NCI-H345 (cell line): ENCODE results near the gene USP40.
A peak's percentile ranks its signal among the peaks of the same experiment; 100 is the strongest.

Experiments used
- DNase-seq: peaks from one replicate; lab custom pipeline; 2025; lab: John Stamatoyannopoulos, UW

USP40 gene

DNA sequence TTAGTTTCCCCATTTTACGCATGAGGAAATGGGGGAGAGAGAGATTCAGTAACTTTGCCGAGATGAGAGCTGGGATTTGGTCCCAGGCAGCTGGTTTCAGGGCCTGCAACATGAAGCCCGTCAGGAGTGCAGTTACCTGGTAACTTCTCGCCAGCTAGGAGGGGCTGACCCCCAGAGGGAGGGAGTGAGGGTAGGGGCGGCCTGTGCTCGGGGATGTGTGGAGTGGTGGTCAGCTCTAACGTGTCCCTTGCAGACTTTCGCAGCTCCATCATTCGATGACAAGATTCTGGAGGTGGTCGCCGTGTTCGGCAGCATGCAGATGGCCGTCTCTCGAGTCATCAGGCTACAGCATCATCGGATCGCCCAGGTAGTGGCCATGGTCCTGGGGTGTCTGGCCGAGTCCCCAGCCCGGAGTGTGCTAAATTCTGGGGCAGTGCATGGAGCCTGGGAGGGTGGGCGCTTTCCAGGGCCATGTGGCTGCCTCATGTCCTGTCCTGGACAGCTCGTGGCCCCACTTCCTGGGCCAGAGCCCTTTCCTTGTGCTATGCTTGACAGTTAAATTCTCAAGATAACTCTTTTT is 108.5 kb downstream of the USP40 start:
- DNase-seq: no peak

DNA sequence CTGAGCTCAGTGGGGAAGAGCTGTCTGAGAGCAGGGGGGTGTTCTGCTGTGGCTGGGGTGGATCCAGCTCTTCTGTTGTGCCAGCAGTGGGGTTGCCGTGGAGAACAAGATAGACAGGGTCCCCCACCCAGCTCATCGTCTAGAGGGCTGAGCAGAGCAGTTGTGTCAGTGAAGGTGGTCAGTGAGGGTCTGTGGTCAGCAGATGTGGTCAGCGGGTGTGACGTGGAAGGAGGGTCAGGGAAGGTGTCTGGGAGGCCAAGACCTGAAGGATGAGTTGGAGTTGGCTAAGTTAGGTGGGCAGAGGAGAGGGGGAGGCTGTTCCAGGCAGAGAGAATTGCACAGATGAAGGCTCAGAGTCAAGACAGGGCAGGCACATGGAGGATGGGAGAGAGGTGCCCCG is 109.2 kb downstream of the USP40 start:
- no peak for DNase-seq

DNA sequence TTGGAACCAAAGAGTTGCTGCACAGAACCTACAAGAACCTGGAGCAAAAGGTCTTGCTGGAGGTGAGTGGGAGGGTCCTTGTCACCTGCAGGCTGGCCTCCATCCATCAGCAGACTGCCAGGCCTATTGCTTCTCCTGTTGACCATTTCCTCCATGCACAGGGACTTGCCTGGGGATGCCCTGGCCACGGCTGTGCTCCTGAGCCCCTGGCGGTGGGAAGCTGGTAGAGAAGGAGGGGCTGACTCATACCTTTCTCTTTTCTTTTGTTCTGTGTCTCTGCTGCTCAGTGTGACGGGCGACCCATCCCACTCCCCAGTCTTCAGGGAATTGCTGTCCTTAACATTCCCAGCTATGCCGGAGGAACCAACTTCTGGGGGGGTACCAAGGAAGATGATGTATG is 109.6 kb downstream of the USP40 start:
- no peak for DNase-seq

DNA sequence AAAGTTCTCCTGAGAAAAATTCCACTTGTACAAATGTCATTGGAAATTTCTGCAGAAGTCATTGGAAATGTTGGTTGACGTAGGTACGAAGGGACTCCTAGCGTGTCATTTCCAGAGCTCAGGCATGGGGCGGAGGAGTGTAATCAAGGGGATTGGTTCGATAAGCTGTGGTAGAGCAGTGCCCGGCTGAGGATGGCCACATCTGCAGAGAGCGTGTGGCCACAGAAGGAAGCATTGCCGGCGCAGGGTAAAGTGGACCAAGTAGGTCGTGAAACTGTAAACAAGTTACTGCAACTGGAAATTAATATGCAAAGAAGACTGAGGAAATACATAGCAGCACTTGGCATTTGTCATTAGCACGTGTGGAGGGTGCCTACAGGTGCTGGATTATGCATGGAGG is 110.5 kb downstream of the USP40 start:
- no peak for DNase-seq

DNA sequence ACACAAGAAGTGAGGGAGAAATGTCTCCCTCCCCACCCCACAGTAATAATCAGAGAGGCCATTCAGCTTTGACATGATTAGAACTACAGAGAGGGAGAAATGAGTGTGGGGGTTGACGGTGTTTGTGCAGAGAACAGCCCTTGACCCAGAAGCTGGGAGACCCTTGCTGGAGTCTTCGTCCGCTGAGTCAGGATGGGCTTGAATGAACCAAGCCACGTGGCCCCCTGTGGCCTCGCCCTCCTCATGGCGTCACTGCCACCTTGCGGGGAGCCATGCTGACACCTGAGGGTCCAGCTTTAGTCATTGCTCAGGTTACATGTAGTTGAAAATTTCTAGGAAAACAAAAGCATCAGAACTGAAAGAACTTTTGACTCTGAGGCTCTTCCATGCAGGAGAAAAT is 111.1 kb downstream of the USP40 start:
- no peak for DNase-seq

DNA sequence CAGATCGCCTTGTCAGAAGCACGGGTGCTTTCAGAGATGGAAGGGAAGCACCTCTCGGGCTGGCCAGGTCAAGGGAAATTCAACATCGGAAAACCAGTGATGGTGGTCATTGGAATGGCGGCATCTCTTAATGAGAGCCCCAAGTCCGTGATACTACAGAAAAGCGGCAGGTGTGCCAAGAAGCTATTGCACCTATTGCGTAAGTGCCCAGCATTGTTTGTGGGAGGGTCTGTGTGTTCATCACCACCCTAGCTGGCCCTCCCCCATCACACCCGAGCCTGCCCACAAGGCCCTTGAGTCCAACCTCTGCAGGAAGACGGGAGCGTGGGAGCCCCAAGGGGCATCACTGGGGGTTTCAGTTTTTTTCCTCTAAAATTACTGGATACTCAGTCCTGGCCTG is 111.6 kb downstream of the USP40 start:
- DNase-seq: no peak

DNA sequence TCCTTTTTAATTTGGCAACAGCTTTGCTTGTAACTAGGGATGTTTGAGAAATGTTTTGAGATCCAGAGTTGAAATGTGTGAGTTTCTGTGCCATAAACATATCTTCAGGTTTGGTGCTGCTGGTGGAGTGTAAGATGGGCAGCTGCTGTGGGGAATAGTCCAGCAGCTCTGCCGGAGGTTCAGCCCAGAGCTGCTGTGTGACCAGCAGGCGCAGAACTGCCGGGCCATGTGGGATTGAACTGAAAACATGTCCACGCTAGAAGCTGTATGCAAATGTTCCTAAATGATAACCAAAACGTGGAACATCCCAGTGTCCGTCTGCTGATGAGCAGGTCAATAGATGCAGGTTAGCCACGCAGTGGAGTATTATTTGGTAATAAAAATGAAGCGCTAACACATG is 112.7 kb downstream of the USP40 start:
- no peak for DNase-seq

DNA sequence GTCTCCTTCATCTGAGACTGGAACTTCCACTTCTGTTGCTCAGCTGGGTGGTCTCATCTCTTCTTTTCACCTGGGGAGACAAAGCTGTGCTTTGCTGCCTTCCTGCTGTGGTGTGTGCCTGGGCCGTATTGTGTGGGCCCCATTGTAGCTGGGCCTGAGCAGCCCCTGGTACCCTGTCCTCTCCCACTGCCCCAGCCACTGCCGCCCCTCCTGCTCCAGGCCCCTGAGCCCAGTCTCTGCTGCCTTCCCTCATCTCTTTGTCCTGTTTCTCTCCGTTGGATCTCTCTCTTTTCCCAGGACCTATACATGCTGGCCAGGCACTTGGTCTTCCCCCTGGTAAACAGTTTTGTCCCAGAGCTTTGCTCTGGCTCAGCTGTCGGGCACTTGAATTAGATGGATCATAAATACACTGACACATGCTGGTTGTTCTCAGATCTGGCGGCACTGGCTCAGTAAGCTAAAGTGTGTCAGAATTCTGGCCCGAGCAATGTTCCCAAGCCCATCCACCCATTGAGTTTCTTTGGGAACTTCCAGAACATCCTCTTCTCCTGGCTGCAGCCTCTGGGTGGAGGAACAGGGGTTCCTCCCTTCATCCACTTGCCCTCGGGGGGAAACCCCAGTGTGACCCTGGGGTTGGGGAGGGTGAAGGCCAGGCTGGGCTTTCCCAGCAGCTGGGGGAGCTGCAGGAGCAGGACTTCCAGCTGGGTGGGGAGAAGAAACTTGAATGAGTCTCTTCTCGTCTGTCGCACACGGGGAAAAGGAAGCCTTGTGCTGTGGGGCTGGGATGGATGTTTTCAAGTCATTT is 113.3 kb downstream of the USP40 start:
- DNase-seq: no peak

DNA sequence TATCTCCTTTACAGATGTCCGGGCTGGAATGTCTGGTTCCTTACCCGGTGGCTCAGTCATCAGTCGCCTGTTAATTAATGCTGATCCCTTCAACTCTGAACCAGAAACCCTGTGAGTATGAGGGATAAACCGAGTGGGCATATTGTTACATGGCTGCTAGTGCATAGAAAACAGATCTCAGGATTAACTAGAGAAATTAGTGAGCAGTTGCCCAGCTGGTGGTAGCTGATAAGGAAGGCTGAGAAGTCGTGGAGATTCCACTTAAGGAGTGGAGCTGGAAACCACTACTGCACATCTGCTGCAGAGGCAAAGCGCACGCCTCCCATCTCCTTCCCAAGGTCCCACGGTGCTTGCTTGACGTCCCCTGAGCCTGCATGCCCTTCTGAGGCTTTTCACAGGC is 114.6 kb downstream of the USP40 start:
- no peak for DNase-seq

DNA sequence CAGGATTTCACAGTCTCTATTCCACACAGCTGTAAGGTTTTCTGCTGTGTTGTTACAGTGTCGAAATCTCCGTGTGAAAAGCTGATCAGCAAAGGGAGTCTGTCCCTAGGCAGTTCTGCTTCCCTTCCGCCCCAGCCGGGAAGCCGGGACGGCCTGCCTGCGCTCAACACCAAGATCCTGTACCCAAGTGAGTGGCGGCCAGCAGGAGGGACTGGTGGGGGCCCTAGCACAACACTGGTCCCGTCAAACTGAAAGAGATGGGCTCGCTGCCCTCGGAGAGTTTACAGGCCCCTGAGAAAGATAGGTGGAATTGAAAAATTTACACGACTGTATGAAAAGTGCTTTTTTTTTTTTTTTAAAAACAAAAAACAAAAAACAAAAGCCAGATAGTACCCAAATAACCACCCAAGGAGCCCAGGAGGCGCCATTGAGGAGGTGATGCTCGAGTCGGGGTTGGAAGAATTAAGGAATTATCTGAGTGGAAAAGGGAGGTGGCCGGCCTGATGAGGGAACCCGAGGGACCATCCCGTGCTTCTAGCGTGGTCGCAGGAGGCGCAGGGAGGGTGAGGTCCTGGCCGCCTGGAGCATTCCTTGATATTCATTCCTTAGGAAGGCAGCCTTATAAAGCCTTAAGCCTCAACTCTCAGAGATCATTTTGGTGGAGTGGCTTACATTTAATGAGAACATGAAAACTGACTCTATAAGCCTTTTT is 115.6 kb downstream of the USP40 start:
- DNase-seq: no peak

DNA sequence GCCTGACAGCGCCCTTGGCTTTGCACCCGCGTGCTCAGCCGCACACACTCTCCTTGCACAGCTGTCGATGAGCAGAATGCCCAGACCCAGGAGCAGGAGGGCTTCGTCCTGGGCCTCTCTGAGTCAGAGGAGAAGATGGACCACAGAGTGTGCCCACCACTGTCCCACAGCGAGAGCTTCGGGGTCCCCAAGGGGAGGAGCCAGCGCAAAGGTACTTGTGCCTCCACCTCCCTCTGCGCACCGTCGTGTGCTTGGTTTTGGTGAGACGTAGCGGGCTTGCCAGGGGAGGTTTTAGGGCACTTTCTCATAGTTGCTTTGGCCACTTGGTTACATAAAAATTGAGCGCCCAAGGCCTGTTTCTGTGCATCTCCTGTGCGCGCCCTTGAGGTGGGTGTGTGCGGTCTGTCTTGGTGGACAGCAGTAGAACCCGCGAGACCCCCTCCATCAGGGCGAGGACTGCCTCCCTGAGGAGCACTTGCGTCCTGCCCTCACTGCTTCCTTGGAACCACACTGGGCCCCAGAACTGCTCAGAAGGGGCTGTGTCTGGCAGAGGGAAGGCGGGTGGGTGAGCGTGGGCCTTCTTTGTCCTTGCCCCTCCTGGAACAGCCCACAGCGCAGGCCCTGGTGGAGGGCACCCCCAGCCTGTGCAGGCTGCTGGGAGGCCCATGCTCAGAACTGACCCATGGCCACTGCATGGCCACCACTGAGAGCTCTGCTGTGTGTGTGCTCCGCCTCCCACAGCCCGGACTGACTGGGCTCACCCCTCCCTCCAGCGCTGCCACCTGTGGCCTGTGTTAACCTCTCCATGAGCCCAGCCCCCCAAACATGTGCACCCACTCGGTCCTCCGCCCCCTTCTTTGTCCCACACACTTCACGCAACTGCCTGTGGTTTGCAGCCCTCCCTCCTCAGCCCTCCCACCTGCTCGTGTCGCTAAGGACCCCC is 116.4 kb downstream of the USP40 start:
- DNase-seq: peak; percentile 8

DNA sequence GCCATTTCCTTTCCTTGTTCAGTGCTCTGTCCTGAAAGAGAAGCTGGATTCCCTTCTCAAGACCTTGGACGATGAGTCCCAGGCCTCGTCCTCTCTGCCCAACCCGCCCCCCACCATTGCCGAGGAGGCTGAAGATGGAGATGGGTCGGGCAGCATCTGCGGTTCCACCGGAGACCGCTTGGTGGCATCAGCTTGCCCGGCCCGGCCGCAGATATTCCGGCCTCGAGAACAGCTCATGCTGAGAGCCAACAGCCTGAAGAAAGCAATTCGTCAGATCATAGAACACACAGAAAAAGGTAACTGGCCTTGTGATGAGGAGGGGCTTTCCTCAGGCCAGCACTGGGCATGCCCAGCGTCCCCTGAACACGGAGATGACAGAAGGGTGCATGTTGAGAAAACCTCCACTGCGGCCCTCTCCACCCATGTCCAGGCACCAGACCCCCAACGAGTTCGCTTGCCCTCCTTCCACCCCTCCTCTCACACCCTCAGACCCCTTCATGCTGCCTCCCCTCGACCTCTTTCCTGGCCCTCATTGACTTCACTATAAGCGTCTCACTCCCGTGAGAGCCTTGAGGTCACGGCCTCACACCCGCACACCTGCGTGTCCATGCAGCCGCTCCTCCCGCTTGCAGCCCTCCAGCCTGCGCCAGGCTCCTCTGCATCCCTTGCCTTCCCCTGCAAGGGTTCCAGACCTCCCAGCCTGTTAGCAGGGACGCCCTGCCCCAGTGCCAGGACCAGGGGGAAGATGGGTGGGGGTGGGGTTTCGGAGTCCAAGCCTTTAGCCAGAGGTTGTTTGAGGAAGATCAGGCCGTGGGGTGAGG is 117.3 kb downstream of the USP40 start:
- no peak for DNase-seq

DNA sequence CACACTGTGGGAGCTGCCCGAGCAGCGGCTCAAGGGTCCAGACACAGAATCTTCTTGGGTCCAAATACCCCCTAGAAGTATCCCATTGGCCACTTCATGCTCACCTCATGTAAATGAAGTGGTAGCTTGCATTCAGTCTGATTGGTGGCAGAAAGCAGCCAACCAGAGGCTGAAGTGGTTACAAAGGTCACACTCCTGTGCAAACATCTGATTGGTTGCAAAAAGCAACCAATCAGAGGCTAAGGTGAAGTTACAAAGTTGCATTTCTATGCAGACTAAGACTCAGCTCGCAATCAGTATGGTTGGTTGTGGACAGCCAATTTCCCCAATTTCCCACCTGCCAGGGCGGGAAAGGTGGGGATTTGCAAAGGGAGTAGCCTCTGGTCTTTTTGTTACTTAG is 118.0 kb downstream of the USP40 start:
- no peak for DNase-seq

DNA sequence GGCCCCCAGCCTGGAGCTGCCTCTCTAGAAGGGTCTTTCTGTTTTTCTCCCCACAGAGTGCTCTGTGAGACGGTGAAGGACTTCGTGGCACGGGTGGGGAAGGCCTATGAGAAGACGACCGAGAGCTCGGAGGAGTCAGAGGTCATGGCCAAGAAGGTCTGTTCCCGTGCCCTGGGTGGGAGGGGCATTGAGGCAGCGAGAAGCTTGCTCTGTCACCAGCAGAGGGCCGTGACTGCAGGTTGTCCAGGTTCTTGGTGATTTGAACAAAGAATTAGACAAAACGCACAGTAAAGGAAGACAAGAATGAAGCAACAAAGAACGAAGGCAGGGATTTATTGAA is 118.4 kb downstream of the USP40 start:
- no peak for DNase-seq

DNA sequence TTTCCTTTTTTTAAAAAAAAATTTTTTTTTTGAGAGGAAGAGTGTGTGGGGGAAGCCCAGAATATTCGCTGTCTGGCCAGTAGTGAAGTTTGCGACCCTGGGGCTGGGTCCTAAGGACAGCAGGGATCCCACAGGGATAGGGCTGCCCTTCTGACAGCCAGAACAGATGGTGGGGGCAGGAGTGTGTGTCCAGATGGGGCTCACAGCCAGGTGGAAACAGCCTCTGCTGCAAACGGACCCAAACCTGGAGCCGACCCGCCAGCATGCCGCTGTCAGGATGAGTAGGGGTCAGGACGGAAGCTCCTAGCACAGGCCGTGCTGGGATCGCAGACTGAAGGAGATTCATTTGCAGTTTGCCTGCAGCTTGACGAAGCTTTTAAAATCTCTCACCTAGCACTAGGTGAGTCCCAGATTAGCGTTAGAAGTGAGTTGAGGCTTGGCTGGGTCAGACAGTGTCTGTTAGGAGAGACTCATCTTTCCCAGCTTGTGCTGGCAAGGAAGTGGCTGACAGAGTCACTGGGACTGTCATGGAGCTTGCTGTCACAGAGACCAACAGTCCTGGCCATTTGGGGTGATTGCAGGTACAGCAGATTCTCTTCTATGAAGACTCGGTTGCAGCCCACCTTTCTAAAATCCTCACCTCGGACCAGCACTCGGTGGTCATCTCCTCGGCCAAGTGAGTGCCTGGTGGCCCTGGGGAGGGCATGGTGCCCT is 118.9 kb downstream of the USP40 start:
- no peak for DNase-seq

DNA sequence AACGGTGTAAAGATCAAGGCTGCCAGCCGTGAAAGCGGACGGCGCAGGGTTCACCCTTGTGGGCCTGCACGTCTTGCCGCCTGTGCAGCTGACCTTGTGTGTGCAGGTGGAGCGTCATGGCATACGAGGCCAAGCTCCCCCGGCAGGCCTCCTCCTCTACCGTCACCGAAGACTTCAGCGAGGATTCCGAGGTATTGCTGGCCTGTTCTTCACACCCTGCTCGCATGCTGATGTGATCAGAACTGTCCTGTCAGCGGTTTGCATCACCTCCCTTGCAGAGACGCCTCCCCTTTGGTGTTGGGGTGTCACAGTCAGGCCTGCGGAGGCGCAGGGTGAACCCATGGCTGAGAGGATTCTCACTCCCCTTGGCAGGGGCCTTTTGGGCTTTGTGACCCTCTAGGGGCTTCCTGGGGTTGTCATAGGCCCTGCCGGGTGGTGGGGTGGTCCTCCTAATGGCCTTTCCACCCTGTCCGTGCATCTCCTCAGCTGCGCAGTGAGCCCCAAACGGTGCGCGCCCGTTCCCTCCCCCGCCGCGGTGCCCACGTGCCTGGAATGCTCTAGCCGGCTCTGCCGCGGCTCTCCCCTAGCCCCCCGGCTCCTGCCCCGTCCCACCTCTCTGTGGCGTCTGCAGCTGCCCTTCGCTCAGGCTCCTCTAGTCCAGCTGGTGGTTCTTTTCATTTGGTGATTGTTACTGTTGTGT is 119.8 kb downstream of the USP40 start:
- no peak for DNase-seq

DNA sequence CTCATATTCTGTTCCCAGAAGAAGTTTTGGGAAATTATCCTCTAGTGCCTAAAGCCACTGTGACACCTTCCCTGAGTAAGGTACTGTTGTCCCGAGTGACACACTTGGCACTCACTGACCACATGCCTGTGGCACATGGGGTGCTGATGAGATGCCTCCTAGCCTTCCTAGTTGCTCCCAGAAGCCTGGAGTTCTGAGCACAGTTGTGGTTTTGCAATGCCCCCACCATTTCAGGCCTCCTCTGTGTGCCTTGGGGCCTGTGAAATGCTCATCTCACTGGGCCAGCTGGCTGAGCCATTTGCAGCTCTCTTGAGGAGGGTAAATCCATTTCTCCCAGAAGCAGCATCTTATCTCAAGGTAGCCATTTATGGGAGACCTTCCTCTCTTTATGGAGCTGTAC is 120.5 kb downstream of the USP40 start:
- DNase-seq: no peak

DNA sequence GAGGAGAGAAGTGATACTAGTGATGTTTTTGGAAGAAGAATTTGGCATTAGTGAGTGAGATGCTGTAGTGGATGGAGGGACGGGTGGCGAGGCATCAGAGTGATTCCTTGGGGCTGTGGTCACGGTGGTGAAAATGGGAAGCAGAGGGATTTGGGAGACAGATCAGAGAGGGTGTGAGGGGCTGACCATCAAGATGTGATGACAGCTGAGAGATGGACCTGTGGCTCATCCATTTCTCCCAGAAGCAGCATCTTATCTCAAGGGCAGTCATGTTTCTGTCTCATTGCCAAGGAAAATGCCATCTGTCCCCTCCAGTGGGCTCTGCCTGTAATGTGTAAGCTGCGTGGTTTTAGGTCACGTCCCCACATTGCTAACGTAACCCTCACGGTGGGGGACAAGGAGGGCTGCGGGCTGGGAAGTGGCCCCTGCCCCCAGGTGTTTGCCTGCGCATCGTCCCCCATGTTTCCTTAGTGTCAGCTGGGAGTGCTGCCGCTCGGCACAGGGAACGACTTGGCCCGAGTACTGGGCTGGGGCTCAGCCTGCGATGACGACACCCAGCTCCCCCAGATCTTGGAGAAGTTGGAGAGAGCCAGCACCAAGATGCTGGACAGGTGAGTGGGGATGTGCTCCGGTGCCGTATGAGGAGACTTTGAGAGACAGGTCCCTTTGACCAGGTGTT is 121.3 kb downstream of the USP40 start:
- DNase-seq: no peak

DNA sequence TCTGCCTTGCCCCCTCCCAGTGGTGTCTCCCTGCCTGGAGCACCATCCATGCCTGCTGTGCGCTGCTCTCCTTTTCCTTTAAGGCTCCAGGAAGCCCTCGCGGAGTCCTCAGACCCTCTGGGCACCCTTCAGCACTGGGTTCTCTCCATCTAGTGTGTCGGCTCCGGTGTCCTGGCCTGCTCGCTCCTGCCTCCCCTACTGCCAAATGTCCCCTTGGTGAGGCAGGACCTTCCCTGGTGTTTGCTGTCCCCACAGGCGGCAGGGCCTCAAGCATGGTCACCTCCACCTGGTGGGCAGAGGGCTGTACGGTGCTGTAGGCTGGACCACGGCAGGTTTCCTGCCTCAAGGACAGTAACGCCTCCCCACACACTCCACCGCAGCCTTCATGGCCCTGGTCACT is 122.1 kb downstream of the USP40 start:
- DNase-seq: no peak
